Esophagus muscularis mucosa (tissue), 4 donors: ENCODE results near the gene ZNF124. TPM values are rescaled to one million over a fixed set of nuclear protein-coding genes. Genes with fewer than 3 reads are reported as not detected.
"Not testable (repeated sequence)": the region's sequence is repeated elsewhere in the genome, so short reads cannot be mapped to it uniquely, and the experiment has no call there.

ENCODE experiments used
- DNase-seq: peaks from one replicate; pipeline ENCODE4 v3.0.0-alpha.2; 2017; ENCODE audit errors: extremely low spot score
- H3K27ac ChIP-seq, 4 donors: fragments of 200-600 bp; sonication (generic); replicated peaks in 1 of 4; 1 replicate in 3 of 4; 2 replicates in 1 of 4; pipeline ENCODE4 v1.5.1; 2016 to 2019; ENCODE audit warnings: mild to moderate bottlenecking in 1 of 4
- H3K27me3 ChIP-seq, 4 donors: fragments of 200-600 bp; sonication (generic); one replicate each; pipeline versions ENCODE4 v1.5.1 to v1.6.0; 2016 to 2019
- H3K36me3 ChIP-seq, 4 donors: fragments of 200-600 bp; sonication (generic); one replicate each; pipeline ENCODE4 v1.5.1; 2016 to 2019
- H3K4me1 ChIP-seq, 4 donors: fragments of 200-600 bp; sonication (generic); one replicate each; pipeline ENCODE4 v1.5.1; 2016 to 2019
- H3K4me3 ChIP-seq, 4 donors: fragments of 200-600 bp; sonication (generic); 1 replicate in 2 of 4; 2 replicates in 2 of 4; pipeline ENCODE4 v1.5.1; 2016 to 2019; ENCODE audit warnings: mild to moderate bottlenecking in 4 of 4, moderate library complexity in 1 of 4
- H3K9me3 ChIP-seq, 4 donors: fragments of 200-600 bp; sonication (generic); 1 replicate in 3 of 4; 2 replicates in 1 of 4; pipeline ENCODE4 v1.5.1; 2016 to 2019
- EP300 ChIP-seq: sonication (generic); formaldehyde crosslinking; IDR thresholded peaks from one replicate; pipeline ENCODE4 v1.6.1; 2017; ENCODE audit warnings: antibody characterized with exemption
- POLR2A ChIP-seq: fragments of 450-650 bp; IDR thresholded peaks from one replicate; pipeline ENCODE4 v1.6.1; 2017; ENCODE audit warnings: antibody characterized with exemption, moderate library complexity, mild to moderate bottlenecking, low read depth
- POLR2AphosphoS5 ChIP-seq, 2 donors: sonication (generic); formaldehyde crosslinking; IDR thresholded peaks; one replicate each; pipeline ENCODE4 v1.6.1; 2017; ENCODE audit warnings: antibody characterized with exemption in 2 of 2
- WGBS: methylation state at CpG from one replicate; pipeline ENCODE4 v1.1.5; 2018; 5-methylcytosine and 5-hydroxymethylcytosine counted together
- intact Hi-C: fragments of 100-400 bp; cut with DNase I; formaldehyde crosslinking; loops from one replicate; pipeline ENCODE4 v1.15.1; 2023
- total RNA-seq, 4 donors: library from RNA; depleted of rRNA; stranded (reverse); fragments of >200 nt; gene quantifications; one replicate each; pipeline versions ENCODE4 v1.1.0 to v1.2.1, GENCODE V29; 2016
- TF ChIP-seq, protein P1 (sequence below), 3 experiments: fragments of 200-600 bp in 2 of 3; fragments of 450-650 bp in 1 of 3; sonication (generic) in 2 of 3; IDR thresholded peaks; one replicate each; pipeline ENCODE4 v1.5.1; 2017 to 2019; ENCODE audit warnings: antibody characterized with exemption in 3 of 3, mild to moderate bottlenecking in 2 of 3, moderate library complexity in 1 of 3

The ZNF124 gene
- total RNA-seq, 4 donors from 2014 or later: 21.6 to 62.7 (median 43.3) TPM

DNA sequence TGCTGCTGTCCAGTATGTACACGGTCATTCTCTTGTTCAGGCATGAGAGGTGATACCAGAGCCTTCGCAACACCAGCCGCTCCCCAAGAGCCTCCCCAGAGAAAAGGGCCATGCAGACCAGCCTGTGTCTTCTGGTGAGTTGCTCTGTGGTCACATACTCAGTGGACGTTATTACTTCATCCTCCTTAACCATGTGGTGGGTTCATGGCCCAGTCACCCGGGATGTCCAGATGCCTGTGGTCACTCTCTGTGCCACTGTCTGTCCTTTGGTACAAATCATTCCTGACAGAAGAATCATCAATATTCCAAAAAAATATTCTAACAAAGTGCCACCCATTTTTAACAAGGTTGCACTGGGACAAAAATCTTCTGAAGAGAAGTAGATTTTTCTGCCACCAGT, 8.8 kb upstream of the ZNF124 start:
- Histone ChIP-seq H3K4me3 (no peak overlapping the region), H3K9me3 (peaks cover 0 to 16% (median 7%) of the 10 kb centered on the region in 4 donors), H3K27me3 (no peaks in the 10 kb centered on the region), H3K27ac (no peak overlapping the region), H3K36me3 (no peaks in the 10 kb centered on the region), H3K4me1 (no peaks in the 10 kb centered on the region)
- 90% methylated on average over 5 of the region's 5 CpGs for WGBS
- intact Hi-C loops: no loop called here
- no peak for DNase-seq
- TF ChIP-seq, protein P1, sequence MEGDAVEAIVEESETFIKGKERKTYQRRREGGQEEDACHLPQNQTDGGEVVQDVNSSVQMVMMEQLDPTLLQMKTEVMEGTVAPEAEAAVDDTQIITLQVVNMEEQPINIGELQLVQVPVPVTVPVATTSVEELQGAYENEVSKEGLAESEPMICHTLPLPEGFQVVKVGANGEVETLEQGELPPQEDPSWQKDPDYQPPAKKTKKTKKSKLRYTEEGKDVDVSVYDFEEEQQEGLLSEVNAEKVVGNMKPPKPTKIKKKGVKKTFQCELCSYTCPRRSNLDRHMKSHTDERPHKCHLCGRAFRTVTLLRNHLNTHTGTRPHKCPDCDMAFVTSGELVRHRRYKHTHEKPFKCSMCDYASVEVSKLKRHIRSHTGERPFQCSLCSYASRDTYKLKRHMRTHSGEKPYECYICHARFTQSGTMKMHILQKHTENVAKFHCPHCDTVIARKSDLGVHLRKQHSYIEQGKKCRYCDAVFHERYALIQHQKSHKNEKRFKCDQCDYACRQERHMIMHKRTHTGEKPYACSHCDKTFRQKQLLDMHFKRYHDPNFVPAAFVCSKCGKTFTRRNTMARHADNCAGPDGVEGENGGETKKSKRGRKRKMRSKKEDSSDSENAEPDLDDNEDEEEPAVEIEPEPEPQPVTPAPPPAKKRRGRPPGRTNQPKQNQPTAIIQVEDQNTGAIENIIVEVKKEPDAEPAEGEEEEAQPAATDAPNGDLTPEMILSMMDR (IDR thresholded peaks at IDR 0.05): no peak
- no peak for TF ChIP-seq POLR2AphosphoS5 (IDR thresholded peaks at IDR 0.05)
- TF ChIP-seq EP300: no peak
- TF ChIP-seq POLR2A: no peak

DNA sequence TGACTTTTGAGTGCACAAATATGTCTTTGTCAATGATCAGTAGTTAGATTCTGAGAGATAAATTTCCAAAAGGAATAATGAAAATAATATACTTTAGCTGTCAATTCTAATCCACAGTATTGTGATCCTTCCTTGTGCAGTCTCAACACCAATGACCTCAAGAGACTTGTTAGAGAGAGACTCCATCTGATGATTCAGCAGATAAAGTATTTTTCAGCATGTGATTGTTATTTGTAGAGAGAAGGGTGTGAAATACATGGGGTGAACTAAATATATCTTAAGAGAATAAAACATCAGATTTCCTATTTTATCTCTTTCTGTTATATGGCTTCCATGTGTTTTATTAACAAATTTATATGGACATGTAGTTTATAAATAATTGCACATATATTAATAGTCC, 5.9 kb upstream of the ZNF124 start:
- DNase-seq: no peak
- H3K27ac ChIP-seq: no peak overlapping the region
- H3K4me1 ChIP-seq: no peaks in the 10 kb centered on the region
- TF ChIP-seq, protein P1 (IDR thresholded peaks at IDR 0.05): no peak
- TF ChIP-seq POLR2AphosphoS5 (IDR thresholded peaks at IDR 0.05): no peak
- TF ChIP-seq POLR2A: no peak
- no peak for TF ChIP-seq EP300
- intact Hi-C loops: no loop called here
- no peaks in the 10 kb centered on the region for H3K27me3 ChIP-seq
- H3K36me3 ChIP-seq: no peaks in the 10 kb centered on the region
- H3K9me3 ChIP-seq: no peaks in the 10 kb centered on the region
- no peak overlapping the region for H3K4me3 ChIP-seq

DNA sequence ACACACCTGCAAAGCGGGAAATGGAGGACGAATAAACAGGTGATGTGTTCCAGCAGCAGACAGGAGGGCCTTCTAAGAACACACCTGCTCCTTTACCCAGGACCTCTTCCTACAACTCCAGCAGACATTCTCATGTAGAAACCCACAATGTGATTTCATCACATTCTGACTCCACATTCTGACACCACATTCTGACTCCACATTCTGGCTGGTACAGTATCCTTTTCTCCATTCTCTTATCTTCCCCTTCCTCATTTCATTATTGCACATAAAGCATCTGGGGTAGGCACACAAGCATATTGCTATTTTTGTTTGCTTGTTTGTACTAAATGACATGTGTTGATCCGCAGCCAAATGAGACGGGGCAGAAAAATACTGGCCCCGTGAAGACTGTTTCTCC, 3.6 kb upstream of the ZNF124 start:
- Histone ChIP-seq H3K4me1 (peaks cover 0 to 1% (median 0%) of the 10 kb centered on the region in 4 donors), H3K27me3 (no peaks in the 10 kb centered on the region), H3K36me3 (no peaks in the 10 kb centered on the region), H3K9me3 (no peaks in the 10 kb centered on the region), H3K4me3 (no peak overlapping the region), H3K27ac (no peak overlapping the region)
- TF ChIP-seq, protein P1 (IDR thresholded peaks at IDR 0.05): no peak
- TF ChIP-seq EP300: no peak
- no peak for TF ChIP-seq POLR2AphosphoS5 (IDR thresholded peaks at IDR 0.05)
- no peak for TF ChIP-seq POLR2A
- intact Hi-C loops: no loop called here
- 93% methylated on average over 5 of the region's 5 CpGs for WGBS
- DNase-seq: no peak

DNA sequence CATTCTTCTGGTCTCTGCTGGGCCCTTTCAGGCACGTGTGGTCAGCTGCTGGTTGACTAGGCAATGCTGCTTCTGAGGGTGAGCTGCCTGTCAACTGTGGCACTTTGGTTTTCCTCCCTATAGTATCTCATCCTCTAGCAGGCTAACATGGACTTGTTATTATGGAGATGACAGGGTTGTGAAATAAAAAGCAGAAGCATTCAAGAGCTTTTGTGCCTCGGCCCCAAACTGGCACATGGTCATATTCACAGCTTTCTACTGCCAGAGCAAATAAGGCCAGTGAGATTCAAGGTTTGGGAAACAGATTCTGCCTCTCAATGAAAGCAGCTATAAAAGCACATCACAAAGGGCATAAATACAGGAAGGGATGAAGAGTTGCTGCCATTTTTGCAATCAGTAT, 1.6 kb upstream of the ZNF124 start:
- H3K9me3 ChIP-seq: no peaks in the 10 kb centered on the region
- H3K36me3 ChIP-seq: no peaks in the 10 kb centered on the region
- H3K4me3 ChIP-seq: no peak overlapping the region
- 73% methylated on average over 2 of the region's 2 CpGs for WGBS
- no peaks in the 10 kb centered on the region for H3K27me3 ChIP-seq
- H3K27ac ChIP-seq: no peak overlapping the region
- TF ChIP-seq POLR2A: no peak
- no peak for TF ChIP-seq POLR2AphosphoS5 (IDR thresholded peaks at IDR 0.05)
- TF ChIP-seq, protein P1 (IDR thresholded peaks at IDR 0.05): no peak
- no peak for TF ChIP-seq EP300
- intact Hi-C loops: loop anchor here (2.0 to 5.0 kb wide), 2 partner anchors 37 to 61 kb away; no protein-coding TSS in a partner anchor
- peaks cover 0 to 4% (median 0%) of the 10 kb centered on the region in 4 donors for H3K4me1 ChIP-seq
- no peak for DNase-seq

DNA sequence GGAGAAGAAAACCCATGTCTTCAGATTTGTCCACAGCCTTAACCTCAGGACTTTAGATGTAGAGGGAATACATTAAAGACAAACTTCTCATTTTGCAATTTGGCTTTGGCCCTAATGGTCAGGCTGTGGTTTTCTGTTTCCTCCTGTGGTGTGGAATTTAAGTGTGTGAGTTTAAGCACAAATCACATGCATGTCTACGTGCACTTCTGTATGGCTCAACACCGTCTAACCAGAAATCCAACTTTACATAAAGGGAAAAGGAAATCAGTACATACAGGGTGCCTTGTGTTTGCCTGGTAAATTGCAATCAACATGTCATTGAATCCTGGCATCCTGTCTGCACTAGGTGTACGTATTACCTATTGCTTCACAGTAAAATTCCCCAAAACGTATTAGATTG, 1.2 kb upstream of the ZNF124 start:
- WGBS: 78% methylated on average over 4 of the region's 4 CpGs

DNA sequence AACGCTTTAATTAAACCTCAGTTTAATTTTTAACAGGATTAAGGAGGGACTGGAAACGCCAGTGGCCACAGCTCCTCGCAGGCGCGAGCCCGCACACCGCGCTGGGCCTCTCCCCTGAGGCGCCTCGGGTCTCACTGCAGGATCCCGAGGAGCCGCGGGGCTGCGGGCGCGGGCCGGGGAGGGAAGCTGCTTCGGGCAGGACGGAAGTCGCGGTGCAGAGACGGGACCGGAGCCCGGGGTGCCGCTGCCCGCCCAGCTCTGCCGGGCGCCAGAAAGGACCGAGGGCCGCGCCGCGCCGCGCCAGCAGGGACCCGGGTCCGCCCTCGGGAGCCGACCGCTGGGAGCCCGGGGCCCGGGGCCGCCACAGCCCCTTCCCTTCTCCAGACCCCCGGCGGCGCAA, 377 bp downstream of the ZNF124 start:
- H3K9me3 ChIP-seq, H3K4me1 ChIP-seq, H3K27ac ChIP-seq, H3K27me3 ChIP-seq, H3K4me3 ChIP-seq, H3K36me3 ChIP-seq, DNase-seq: not testable (repeated sequence)
- no CpG with 5 or more reads among the region's 46 CpGs for WGBS
- intact Hi-C loops: loop anchor here (5.0 kb wide), 1 partner anchor 59 kb away; no protein-coding TSS in a partner anchor

More for the DNA sequence above, 1.2 kb upstream of the ZNF124 start:
- Histone ChIP-seq H3K9me3 (no peaks in the 10 kb centered on the region), H3K27me3 (no peaks in the 10 kb centered on the region), H3K36me3 (no peaks in the 10 kb centered on the region), H3K27ac (no peak overlapping the region), H3K4me1 (peaks cover 0 to 4% (median 0%) of the 10 kb centered on the region in 4 donors), H3K4me3 (no peak overlapping the region)
- intact Hi-C loops: loop anchor here (2.0 to 5.0 kb wide), 2 partner anchors 38 to 61 kb away; no protein-coding TSS in a partner anchor
- TF ChIP-seq, protein P1 (IDR thresholded peaks at IDR 0.05): no peak
- TF ChIP-seq POLR2AphosphoS5 (IDR thresholded peaks at IDR 0.05) (no peak), POLR2A (no peak), EP300 (no peak)
- DNase-seq: no peak
